ENCODE results near the gene MRPS12.

GRCh38 chr19:38953677-38954076, 22.9 kb downstream of the MRPS12 start:
- TF ChIP-seq, protein P1, sequence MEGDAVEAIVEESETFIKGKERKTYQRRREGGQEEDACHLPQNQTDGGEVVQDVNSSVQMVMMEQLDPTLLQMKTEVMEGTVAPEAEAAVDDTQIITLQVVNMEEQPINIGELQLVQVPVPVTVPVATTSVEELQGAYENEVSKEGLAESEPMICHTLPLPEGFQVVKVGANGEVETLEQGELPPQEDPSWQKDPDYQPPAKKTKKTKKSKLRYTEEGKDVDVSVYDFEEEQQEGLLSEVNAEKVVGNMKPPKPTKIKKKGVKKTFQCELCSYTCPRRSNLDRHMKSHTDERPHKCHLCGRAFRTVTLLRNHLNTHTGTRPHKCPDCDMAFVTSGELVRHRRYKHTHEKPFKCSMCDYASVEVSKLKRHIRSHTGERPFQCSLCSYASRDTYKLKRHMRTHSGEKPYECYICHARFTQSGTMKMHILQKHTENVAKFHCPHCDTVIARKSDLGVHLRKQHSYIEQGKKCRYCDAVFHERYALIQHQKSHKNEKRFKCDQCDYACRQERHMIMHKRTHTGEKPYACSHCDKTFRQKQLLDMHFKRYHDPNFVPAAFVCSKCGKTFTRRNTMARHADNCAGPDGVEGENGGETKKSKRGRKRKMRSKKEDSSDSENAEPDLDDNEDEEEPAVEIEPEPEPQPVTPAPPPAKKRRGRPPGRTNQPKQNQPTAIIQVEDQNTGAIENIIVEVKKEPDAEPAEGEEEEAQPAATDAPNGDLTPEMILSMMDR (IDR thresholded peaks at IDR 0.05) = no peak
- TF ChIP-seq POLR2A (IDR thresholded peaks at IDR 0.05) = no peak
